Left ventricle myocardium inferior (tissue), 1 donor: ENCODE measurements around the gene IL1A. TPM values are rescaled to one million over a fixed set of nuclear protein-coding genes. Genes with fewer than 3 reads are reported as not detected.

Source experiments
- DNase-seq: peaks from one replicate; pipeline ENCODE4 v3.0.0-alpha.2; 2020
- H3K27ac ChIP-seq: fragments of 200-600 bp; replicated peaks from 2 replicates; pipeline ENCODE4 v1.8.0; 2021
- H3K27me3 ChIP-seq: fragments of 200-600 bp; 2 replicates; pipeline ENCODE4 v1.8.0; 2021; ENCODE audit warnings: low read depth
- H3K36me3 ChIP-seq: fragments of 200-600 bp; 2 replicates; pipeline ENCODE4 v1.8.0; 2021
- H3K4me1 ChIP-seq: fragments of 200-600 bp; 2 replicates; pipeline ENCODE4 v1.8.0; 2021
- H3K4me3 ChIP-seq: fragments of 200-600 bp; 2 replicates; pipeline ENCODE4 v1.8.0; 2021; ENCODE audit warnings: mild to moderate bottlenecking, moderate library complexity
- H3K9me3 ChIP-seq: fragments of 200-600 bp; replicated peaks from 2 replicates; pipeline ENCODE4 v1.8.0; 2021
- intact Hi-C: fragments of 100-400 bp; cut with micrococcal nuclease; formaldehyde crosslinking; loops from one replicate; pipeline ENCODE4 v1.11.0; 2022
- total RNA-seq: library from RNA; stranded (reverse); fragmentation: NEBNext Ultra II Directional; extraction: Animal tissue kit (Norgen Biotek cat#: 25700); gene quantifications from one replicate; pipeline ENCODE4 v1.2.1, GENCODE V29; 2021
- TF ChIP-seq, protein P1 (sequence below): fragments of 200-600 bp; IDR thresholded peaks from 2 replicates; pipeline ENCODE4 v1.8.0; 2021; ENCODE audit warnings: antibody characterized with exemption, mild to moderate bottlenecking, borderline replicate concordance
- donor health status: DM: no; HTN: yes; CAD: no; lungs with severe emphysema.

IL1A gene
- total RNA-seq, 1 donor from 2014 or later = not detected

DNA sequence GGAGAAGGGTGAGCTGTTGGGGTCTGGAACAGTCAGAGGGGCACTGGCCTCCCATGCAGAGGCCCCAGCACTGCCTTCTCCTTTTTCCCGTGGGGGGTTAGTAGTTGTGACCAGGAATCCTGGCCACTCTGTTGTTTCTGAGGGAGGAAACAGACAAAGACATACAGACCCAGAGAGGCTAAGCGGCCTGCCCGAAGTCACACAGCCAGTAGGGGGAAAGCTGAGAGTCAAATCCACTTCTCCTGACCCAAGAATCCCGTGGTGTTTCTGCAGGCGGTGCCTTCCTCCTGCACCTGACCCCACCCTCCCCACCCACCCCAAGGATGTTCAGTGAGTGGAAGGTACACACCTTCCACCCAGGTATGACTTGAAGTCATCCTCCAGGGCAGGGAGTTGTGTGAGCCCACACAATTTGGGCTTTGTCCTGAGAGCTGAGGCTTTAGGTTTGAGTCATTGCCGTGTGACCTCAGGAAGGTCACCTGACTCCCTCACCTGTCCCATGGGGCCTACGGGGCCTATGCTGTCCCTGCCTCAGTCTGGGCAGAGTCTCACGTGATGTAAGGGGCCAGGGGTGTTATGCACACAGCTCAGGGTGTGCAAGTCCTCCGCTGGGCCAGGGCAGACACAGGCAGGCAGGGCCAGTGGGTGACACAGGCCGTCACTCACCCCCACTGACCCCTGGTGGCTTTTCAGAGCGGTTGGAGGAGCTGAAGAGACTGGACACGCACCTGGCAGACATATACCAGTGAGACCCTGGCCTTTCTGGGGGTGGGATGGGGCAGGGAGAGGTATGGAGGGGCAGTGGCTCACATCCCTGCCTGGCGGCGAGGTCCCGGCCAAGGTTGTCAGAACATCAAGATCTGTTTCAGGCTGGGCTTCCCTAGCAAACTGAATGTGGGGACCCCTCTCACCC is 58.5 kb downstream of the IL1A start:
- Histone ChIP-seq H3K36me3 (no peaks in the 10 kb centered on the region), H3K9me3 (no peaks in the 10 kb centered on the region), H3K27ac (no peak overlapping the region), H3K4me3 (no peak overlapping the region), H3K27me3 (peaks cover 29% of the 10 kb centered on the region), H3K4me1 (no peaks in the 10 kb centered on the region)
- TF ChIP-seq, protein P1, sequence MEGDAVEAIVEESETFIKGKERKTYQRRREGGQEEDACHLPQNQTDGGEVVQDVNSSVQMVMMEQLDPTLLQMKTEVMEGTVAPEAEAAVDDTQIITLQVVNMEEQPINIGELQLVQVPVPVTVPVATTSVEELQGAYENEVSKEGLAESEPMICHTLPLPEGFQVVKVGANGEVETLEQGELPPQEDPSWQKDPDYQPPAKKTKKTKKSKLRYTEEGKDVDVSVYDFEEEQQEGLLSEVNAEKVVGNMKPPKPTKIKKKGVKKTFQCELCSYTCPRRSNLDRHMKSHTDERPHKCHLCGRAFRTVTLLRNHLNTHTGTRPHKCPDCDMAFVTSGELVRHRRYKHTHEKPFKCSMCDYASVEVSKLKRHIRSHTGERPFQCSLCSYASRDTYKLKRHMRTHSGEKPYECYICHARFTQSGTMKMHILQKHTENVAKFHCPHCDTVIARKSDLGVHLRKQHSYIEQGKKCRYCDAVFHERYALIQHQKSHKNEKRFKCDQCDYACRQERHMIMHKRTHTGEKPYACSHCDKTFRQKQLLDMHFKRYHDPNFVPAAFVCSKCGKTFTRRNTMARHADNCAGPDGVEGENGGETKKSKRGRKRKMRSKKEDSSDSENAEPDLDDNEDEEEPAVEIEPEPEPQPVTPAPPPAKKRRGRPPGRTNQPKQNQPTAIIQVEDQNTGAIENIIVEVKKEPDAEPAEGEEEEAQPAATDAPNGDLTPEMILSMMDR = no peak
- DNase-seq = no peak
- intact Hi-C loops = loop anchor here (10.0 kb wide), 1 partner anchor 101 kb away; no protein-coding TSS in a partner anchor

GRCh38 chr2:112724591-112725525 is 59.4 kb downstream of the IL1A start:
- TF ChIP-seq, protein P1 = no peak
- Histone ChIP-seq H3K27me3 (peaks cover 29% of the 10 kb centered on the region), H3K4me1 (no peaks in the 10 kb centered on the region), H3K36me3 (no peaks in the 10 kb centered on the region), H3K27ac (no peak overlapping the region), H3K9me3 (no peaks in the 10 kb centered on the region), H3K4me3 (no peak overlapping the region)
- no peak for DNase-seq
- intact Hi-C loops = loop anchor here (10.0 kb wide), 1 partner anchor 100 kb away; no protein-coding TSS in a partner anchor

DNA sequence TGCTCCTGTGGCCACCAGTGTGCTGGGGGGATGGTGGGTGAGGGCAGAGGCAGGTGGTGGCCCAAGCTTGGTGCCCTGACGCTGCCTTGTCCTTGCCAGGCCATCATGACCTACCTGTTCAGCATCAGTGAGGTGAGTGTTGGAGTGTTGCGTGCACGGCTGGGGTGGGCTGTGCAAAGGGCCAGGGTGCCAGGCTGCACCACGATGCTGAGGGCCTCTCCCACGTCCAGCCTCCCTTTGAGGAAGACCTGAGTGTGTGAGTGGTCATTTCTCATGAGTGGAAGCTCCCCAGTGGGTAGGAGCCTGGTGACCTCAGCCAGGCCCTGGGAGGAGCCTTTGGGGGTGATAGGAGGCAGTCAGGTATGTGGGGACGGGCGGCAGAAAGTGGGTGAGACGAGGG is 60.3 kb downstream of the IL1A start:
- intact Hi-C loops = loop anchor here (10.0 kb wide), 1 partner anchor 99 kb away; no protein-coding TSS in a partner anchor
- Histone ChIP-seq H3K9me3 (no peaks in the 10 kb centered on the region), H3K27me3 (peaks cover 27% of the 10 kb centered on the region), H3K27ac (no peak overlapping the region), H3K4me1 (no peaks in the 10 kb centered on the region), H3K36me3 (no peaks in the 10 kb centered on the region), H3K4me3 (no peak overlapping the region)
- no peak for DNase-seq
- TF ChIP-seq, protein P1 = no peak

Other genes starting within 250 kb of the IL1A start
- 11.7 TPM for gene POLR1B, start 242.0 kb downstream of the IL1A start, total RNA-seq
- 19.2 TPM for gene CHCHD5, start 199.9 kb downstream of the IL1A start, total RNA-seq
- gene SLC20A1, start 138.6 kb downstream of the IL1A start, total RNA-seq = 10.5 TPM
- gene NT5DC4, start 63.5 kb downstream of the IL1A start, total RNA-seq = not detected
- gene CKAP2L, start 19.9 kb downstream of the IL1A start, total RNA-seq = 0.38 TPM
- gene IL1B, start 52.3 kb upstream of the IL1A start, total RNA-seq = 0.27 TPM
- not detected for gene IL37, start 126.7 kb upstream of the IL1A start, total RNA-seq
- not detected for gene IL36G, start 193.5 kb upstream of the IL1A start, total RNA-seq
- not detected for gene IL36A, start 221.0 kb upstream of the IL1A start, total RNA-seq